Hypothalamus (tissue), 51 donors: Measurements from ENCODE around the gene MCM6.
"Not testable (repeated sequence)": the region's sequence is repeated elsewhere in the genome, so short reads cannot be mapped to it uniquely, and the experiment has no call there.

Source experiments
- DNase-seq, 51 donors: peaks; one replicate each; lab custom pipeline; 2025; lab: John Stamatoyannopoulos, UW

The MCM6 gene

GRCh38 chr2:135876066-135876711 lies at the start of gene MCM6:
MCM6 (minus strand) TSS chr2:135876443; CDS start chr2:135876365, 78 bp downstream.
- peak; percentile 37 to 96 (median 89) for DNase-seq

- no peak for DNase-seq
These were observed 49.3 kb upstream of the MCM6 start for GRCh38 chr2:135925571-135925970.

DNA sequence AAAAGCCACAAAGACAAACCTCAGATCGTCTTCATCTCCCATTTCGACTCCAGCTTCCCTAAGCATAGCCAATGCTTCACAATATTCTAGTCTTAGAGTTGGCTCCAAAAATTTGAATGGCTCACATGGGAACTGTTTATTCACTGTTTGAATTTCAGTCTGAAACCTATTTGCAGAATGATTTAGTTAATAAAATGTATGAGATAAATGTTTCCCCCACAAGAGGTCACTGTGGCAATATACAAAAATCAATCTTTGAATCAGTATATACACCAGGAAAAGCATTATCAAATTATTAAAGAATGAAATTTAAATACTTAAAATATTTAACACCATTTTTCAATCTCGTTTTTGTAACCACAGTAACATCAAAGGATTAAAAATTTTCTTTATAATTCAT lies 40.0 kb upstream of the MCM6 start:
- peak in 1 of 51 donors; percentile 34 for DNase-seq

GRCh38 chr2:135914485-135914884 lies 38.2 kb upstream of the MCM6 start:
- no peak for DNase-seq

- peak in 2 of 51 donors; percentile 20 to 21 for DNase-seq
These were observed 37.6 kb upstream of the MCM6 start for GRCh38 chr2:135913727-135914365.

- no peak for DNase-seq
These were observed 33.7 kb upstream of the MCM6 start for GRCh38 chr2:135909976-135910375.

DNA sequence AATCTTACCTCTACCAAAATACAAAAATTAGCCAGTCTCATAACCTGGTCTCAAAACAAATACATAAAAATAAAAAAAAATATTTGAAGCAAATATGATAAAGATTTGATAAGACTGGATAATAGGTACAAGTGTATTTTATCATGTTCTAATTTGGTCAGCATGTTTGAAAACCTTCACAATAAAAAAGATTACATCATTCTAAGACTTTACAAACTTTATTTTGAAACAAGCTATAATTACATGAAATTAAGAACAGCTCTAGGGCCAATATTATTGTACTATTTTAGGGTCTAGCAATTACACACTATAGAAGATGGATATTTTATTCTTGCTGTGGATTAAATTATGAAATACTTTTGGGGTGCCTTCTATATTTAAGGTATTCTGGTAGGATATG lies 29.4 kb upstream of the MCM6 start:
- DNase-seq, result no peak

DNA sequence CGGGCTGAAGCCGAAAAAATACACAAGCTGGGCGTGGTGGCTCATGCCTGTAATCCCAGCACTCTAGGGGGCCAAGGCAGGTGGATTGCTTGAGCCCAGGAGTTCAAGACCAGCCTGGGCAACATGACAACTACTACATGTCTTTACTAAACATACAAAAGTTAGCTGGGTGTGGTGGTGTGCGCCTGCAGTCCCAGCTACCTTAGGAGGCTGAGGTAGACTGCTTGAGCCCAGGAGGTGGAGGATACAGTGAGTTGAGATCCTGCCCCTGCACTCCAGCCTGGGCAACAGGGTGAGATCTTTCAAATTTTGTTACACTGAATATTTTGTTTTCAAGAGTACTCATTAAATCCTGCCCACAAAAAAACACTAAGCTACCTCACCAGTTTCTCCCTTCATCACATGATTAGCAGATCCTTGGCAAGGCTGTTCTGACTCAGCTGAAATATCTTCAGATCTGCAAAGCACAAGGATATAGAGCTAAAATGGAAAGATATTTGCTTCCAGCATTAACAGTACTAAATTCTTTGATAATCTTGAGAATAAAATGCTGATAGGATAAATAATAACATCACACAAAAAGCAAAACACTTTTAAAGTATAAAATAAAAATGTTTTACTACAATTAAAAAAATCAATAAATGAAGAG lies 28.2 kb upstream of the MCM6 start:
- DNase-seq, result no peak

DNA sequence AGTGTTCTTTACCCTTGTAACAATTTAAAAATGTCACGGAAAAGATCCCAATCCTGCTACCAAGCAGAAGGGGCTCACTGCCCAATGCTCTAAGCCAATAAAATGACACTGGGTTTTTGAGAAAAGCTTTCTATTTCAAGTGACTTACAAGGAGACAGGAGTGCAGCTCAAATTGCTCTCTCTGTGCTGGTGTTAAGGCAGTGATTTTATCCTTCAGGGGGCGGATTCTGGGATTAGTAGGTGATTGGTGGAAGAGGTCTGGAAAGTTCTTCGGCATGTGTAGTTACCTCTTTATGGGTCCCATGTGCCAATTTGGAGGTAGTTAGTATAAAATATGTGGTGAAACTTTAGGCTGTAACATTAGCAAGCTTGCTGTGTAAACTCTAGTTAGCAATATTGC lies 27.4 kb upstream of the MCM6 start:
- DNase-seq, result no peak

DNA sequence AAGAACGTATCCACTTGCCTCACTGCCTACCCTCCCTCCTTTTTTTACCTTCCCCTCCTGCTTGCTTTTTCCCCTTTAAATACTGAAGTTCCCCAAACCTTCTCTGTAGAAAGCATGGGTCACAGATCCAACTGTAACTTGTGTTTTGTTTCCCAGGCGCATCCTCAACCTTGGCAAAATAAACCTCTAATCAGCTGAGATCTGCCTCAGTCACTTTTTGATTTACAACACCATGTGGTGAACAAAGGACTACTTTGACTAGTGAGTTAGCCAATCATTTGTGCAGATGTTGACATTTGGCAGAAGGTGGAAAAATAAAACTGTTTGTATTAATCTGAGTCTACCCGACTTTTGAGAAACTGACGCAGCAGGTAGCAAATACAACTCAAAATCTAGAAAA lies 23.3 kb upstream of the MCM6 start:
- DNase-seq, result no peak

- DNase-seq, result no peak
These were observed 22.1 kb upstream of the MCM6 start for GRCh38 chr2:135898234-135898786.

- DNase-seq, result no peak
These were observed 18.7 kb upstream of the MCM6 start for GRCh38 chr2:135894930-135895329.

DNA sequence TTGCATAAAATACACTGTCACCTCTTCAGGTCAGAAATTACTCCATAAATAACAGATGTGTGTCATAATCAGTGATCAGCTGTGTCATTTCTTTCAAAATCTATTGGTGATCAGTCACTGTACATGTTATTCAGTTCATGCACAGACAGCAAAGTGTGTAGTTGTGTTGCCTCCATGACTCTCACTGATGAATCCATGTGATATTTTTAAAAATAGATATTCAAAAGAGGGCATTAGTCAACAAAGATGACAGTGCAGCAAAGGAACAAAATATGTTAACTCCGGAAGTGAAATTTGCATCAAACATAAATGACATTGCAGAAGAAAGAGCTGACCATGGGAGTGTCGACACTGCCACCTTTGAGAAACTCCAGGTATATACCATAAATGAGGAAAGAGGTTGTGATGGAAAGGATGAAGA lies 17.1 kb upstream of the MCM6 start:
- DNase-seq, result no peak

GRCh38 chr2:135890835-135891234 lies 14.6 kb upstream of the MCM6 start:
- DNase-seq, result peak in 3 of 51 donors; percentile 2 to 16 (median 2)

GRCh38 chr2:135890149-135890548 lies 13.9 kb upstream of the MCM6 start:
- no peak for DNase-seq

GRCh38 chr2:135888587-135888986 lies 12.3 kb upstream of the MCM6 start:
- not testable (repeated sequence) for DNase-seq

DNA sequence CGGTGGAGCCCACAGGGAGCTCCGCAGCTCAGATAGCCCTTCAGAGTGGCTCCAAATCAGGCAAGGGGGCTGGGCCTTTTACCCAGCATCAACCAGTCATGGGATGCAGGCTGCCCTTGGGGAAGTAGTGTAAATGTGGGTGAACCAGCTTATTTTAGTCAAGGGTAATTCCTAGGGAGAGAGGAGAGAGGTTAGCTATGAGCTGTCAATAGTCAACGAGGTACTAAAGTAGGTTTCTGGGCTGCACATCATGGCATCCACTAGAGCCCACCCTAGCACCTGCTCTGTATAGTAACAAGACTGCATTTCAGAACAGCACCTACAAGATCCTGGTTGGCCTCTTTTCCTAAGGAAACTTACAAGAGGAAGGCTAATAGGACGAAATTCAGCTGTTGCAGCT lies 9.5 kb upstream of the MCM6 start:
- no peak for DNase-seq

DNA sequence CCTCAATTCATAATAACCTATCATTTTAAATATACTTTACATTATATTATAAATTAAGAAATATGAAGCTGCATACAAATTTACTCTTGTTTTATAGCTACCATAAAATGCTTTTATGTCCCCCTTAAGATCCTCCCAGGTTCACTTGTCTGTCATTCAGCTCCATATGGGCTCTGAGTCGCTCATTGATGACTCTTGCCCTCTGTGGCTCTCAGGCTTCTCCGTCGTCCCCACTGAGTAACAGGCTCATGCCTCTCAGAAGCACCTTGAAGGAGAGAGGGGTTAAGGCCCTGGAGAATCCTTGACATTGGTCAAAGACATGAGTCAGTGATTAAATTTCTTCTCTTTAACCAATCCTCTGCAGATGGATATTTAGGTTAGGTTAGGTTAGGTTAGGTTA lies 6.2 kb upstream of the MCM6 start:
- DNase-seq, result no peak

DNA sequence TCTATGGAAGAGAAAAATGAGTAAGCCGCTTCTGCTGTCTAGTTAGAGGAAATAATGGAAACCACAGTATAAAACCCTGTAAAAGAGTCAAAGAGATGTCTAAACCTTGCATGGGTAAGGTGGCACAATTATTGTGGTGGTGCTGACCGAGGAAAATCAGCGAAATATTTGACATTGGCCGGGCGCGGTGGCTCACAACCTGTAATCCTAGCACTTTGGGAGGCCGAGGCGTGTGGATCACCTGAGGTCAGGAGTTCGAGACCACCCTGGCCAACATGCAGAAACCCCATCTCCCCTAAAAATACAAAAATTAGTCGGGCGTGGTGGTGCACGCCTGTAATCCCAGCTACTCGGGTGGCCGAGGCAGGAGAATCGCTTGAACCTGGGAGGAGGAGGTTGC lies 527 bp upstream of the MCM6 start:
- not testable (repeated sequence) for DNase-seq

DNA sequence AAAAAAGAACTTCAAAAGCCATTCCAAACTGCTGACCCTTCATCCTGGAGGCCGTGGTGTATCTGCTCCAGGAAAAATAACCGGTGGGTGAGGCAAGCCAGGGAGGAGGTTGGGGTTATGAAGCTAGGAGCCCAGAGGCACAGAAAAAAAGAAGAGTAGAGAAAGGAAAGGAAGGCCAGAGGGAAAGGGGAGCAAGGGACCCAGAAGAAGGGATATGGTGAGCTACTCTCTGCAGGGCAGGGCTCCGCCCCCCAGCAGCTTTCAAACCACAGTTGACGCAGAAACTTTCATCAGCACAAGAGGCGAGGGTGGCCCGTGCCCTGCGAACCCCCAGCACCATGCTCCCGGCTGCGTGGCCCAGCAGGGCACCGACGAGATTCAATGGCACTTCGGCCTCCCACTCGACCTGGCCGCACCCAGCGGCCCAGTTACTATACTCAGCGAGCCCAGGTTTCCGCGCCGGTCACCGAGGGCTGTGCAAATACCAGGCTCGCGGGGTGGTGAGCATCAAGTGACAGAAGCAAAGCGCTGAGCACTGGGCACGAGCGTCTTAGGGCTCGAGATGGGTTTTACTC lies 665 bp downstream of the MCM6 start:
- DNase-seq, result peak in 30 of 51 donors; percentile 4 to 51 (median 29)

GRCh38 chr2:135874777-135875365 lies 1.4 kb downstream of the MCM6 start:
- DNase-seq, result no peak
